ENCODE measurements around the gene PNPLA7. TPM values are rescaled to one million over a fixed set of nuclear protein-coding genes. Genes with fewer than 3 reads are reported as not detected.

The PNPLA7 gene
- total and polyA plus RNA-seq, 4 donors, result 0.79 to 8.9 (median 7.7) TPM

GRCh38 chr9:137502008-137502911, 47.9 kb downstream of the PNPLA7 start:
- no peak for ATAC-seq (ENCODE audit: insufficient read depth, low FRiP score)
- H3K9ac ChIP-seq (ENCODE audit: insufficient read depth in 1 of 2, low read length in 2 of 2), result no peak overlapping the region
- H3K4me3 ChIP-seq, result no peak overlapping the region
- TF ChIP-seq CTCF (IDR thresholded peaks at IDR 0.05; ENCODE audit: control extremely low read depth, extremely low read depth), result no peak
- no peaks in the 10 kb centered on the region for H3K4me1 ChIP-seq (ENCODE audit: control insufficient read depth in 5 of 5, insufficient read depth in 5 of 5, low read length in 5 of 5)
- H3K36me3 ChIP-seq (ENCODE audit: control insufficient read depth in 4 of 4, insufficient read depth in 4 of 4, low read length in 4 of 4), result no peaks in the 10 kb centered on the region
- H3K27ac ChIP-seq (ENCODE audit: low read depth in 1 of 2, low read length in 1 of 2), result no peak overlapping the region
- WGBS, 2 donors, result 78 to 85% methylated on average over 28 to 35 of the region's 36 CpGs
- H3K9me3 ChIP-seq (ENCODE audit: control insufficient read depth in 4 of 4, insufficient read depth in 3 of 4, low read length in 3 of 4), result no peaks in the 10 kb centered on the region
- no peaks in the 10 kb centered on the region for H3K27me3 ChIP-seq (ENCODE audit: control insufficient read depth in 3 of 3, insufficient read depth in 3 of 3, low read length in 2 of 3)
- no peak for DNase-seq

GRCh38 chr9:137501457-137501856, 48.7 kb downstream of the PNPLA7 start:
- Histone ChIP-seq H3K36me3 (ENCODE audit: control insufficient read depth in 4 of 4, insufficient read depth in 4 of 4, low read length in 4 of 4) (peaks cover 0 to 2% (median 0%) of the 10 kb centered on the region in 4 donors), H3K27ac (ENCODE audit: low read depth in 1 of 2, low read length in 1 of 2) (no peak overlapping the region), H3K27me3 (ENCODE audit: control insufficient read depth in 3 of 3, insufficient read depth in 3 of 3, low read length in 2 of 3) (no peaks in the 10 kb centered on the region), H3K9ac (ENCODE audit: insufficient read depth in 1 of 2, low read length in 2 of 2) (no peak overlapping the region), H3K4me3 (no peak overlapping the region), H3K4me1 (ENCODE audit: control insufficient read depth in 5 of 5, insufficient read depth in 5 of 5, low read length in 5 of 5) (no peaks in the 10 kb centered on the region), H3K9me3 (ENCODE audit: control insufficient read depth in 4 of 4, insufficient read depth in 3 of 4, low read length in 3 of 4) (no peaks in the 10 kb centered on the region)
- 90 to 93% methylated on average over 11 to 12 of the region's 12 CpGs for WGBS, 2 donors
- TF ChIP-seq CTCF (IDR thresholded peaks at IDR 0.05; ENCODE audit: control extremely low read depth, extremely low read depth), result no peak
- DNase-seq, result no peak
- no peak for ATAC-seq (ENCODE audit: insufficient read depth, low FRiP score)

- Histone ChIP-seq H3K4me1 (ENCODE audit: control insufficient read depth in 5 of 5, insufficient read depth in 5 of 5, low read length in 5 of 5) (no peaks in the 10 kb centered on the region), H3K9me3 (ENCODE audit: control insufficient read depth in 4 of 4, insufficient read depth in 3 of 4, low read length in 3 of 4) (no peaks in the 10 kb centered on the region), H3K9ac (ENCODE audit: insufficient read depth in 1 of 2, low read length in 2 of 2) (no peak overlapping the region), H3K4me3 (no peak overlapping the region), H3K27ac (ENCODE audit: low read depth in 1 of 2, low read length in 1 of 2) (no peak overlapping the region), H3K27me3 (ENCODE audit: control insufficient read depth in 3 of 3, insufficient read depth in 3 of 3, low read length in 2 of 3) (no peaks in the 10 kb centered on the region), H3K36me3 (ENCODE audit: control insufficient read depth in 4 of 4, insufficient read depth in 4 of 4, low read length in 4 of 4) (peaks cover 0 to 2% (median 0%) of the 10 kb centered on the region in 4 donors)
- 89 to 93% methylated on average over 45 of the region's 45 CpGs for WGBS, 2 donors
- DNase-seq, result no peak
- no peak for TF ChIP-seq CTCF (IDR thresholded peaks at IDR 0.05; ENCODE audit: control extremely low read depth, extremely low read depth)
- no peak for ATAC-seq (ENCODE audit: insufficient read depth, low FRiP score)
These were observed 49.4 kb downstream of the PNPLA7 start for GRCh38 chr9:137500666-137501397.

Data from lung (tissue), 12 donors.